ENCODE measurements around the gene GP5. TPM values are rescaled to one million over a fixed set of nuclear protein-coding genes. Genes with fewer than 3 reads are reported as not detected.

The GP5 gene
- total RNA-seq, 2 experiments from 2014 or later = 3.3 TPM

GRCh38 chr3:194354315-194354714 is 44.8 kb downstream of the GP5 start:
- Mint-ChIP-seq H3K4me1 (ENCODE audit: low read depth) (no peaks in the 10 kb centered on the region), H3K4me3 (no peak overlapping the region), H3K27me3 (no peaks in the 10 kb centered on the region), H3K27ac (no peak overlapping the region), H3K36me3 (ENCODE audit: low read depth) (no peaks in the 10 kb centered on the region), H3K9me3 (no peaks in the 10 kb centered on the region)
- POLR2A ChIA-PET = no interaction called here
- ATAC-seq (ENCODE audit: poor library complexity) = no peak
- no peaks in the 10 kb centered on the region for H3K27me3 ChIP-seq (ENCODE audit: control insufficient read depth in 1 of 2, insufficient read depth in 2 of 2, low read length in 2 of 2)
- intact Hi-C loops (cut with DNase I, micrococcal nuclease) = no loop called here
- no peaks in the 10 kb centered on the region for H3K36me3 ChIP-seq (ENCODE audit: insufficient read depth, low read length)
- H3K27ac ChIP-seq (ENCODE audit: low read depth in 1 of 2, low read length in 2 of 2) = no peak overlapping the region
- H3K9me3 ChIP-seq (ENCODE audit: control insufficient read depth in 1 of 2, insufficient read depth in 1 of 2, low read length in 2 of 2) = no peaks in the 10 kb centered on the region
- no peaks in the 10 kb centered on the region for H3K4me1 ChIP-seq (ENCODE audit: insufficient read depth, low read length)
- no peak for DNase-seq
- TF ChIP-seq CTCF (IDR thresholded peaks at IDR 0.05) = no peak
- no peak overlapping the region for H3K4me3 ChIP-seq (ENCODE audit: low read length)
- CTCF ChIA-PET = interaction anchor here (2.1 kb wide), 1 partner anchor 10 kb away, joined by 6 read pairs; no protein-coding TSS in a partner anchor

GRCh38 chr3:194352667-194353246 is 46.3 kb downstream of the GP5 start:
- no peaks in the 10 kb centered on the region for H3K4me1 ChIP-seq (ENCODE audit: insufficient read depth, low read length)
- H3K4me3 ChIP-seq (ENCODE audit: low read length) = no peak overlapping the region
- no peaks in the 10 kb centered on the region for H3K27me3 ChIP-seq (ENCODE audit: control insufficient read depth in 1 of 2, insufficient read depth in 2 of 2, low read length in 2 of 2)
- Mint-ChIP-seq H3K36me3 (ENCODE audit: low read depth) (no peaks in the 10 kb centered on the region), H3K9me3 (no peaks in the 10 kb centered on the region), H3K4me3 (no peak overlapping the region), H3K4me1 (ENCODE audit: low read depth) (no peaks in the 10 kb centered on the region), H3K27me3 (no peaks in the 10 kb centered on the region), H3K27ac (no peak overlapping the region)
- TF ChIP-seq CTCF (IDR thresholded peaks at IDR 0.05) = no peak
- no peaks in the 10 kb centered on the region for H3K9me3 ChIP-seq (ENCODE audit: control insufficient read depth in 1 of 2, insufficient read depth in 1 of 2, low read length in 2 of 2)
- ChIA-PET POLR2A (no interaction called here), CTCF (no interaction called here)
- no peaks in the 10 kb centered on the region for H3K36me3 ChIP-seq (ENCODE audit: insufficient read depth, low read length)
- H3K27ac ChIP-seq (ENCODE audit: low read depth in 1 of 2, low read length in 2 of 2) = no peak overlapping the region
- ATAC-seq (ENCODE audit: poor library complexity) = no peak
- intact Hi-C loops (cut with DNase I, micrococcal nuclease) = no loop called here
- DNase-seq = no peak

- POLR2A ChIA-PET = no interaction called here
- intact Hi-C loops (cut with DNase I, micrococcal nuclease) = no loop called here
- no peaks in the 10 kb centered on the region for H3K36me3 ChIP-seq (ENCODE audit: insufficient read depth, low read length)
- no peak overlapping the region for H3K4me3 ChIP-seq (ENCODE audit: low read length)
- Mint-ChIP-seq H3K4me3 (no peak overlapping the region), H3K36me3 (ENCODE audit: low read depth) (no peaks in the 10 kb centered on the region), H3K4me1 (ENCODE audit: low read depth) (no peaks in the 10 kb centered on the region), H3K27me3 (no peaks in the 10 kb centered on the region), H3K9me3 (no peaks in the 10 kb centered on the region), H3K27ac (no peak overlapping the region)
- DNase-seq (no peak), ATAC-seq (ENCODE audit: poor library complexity) (no peak)
- no peaks in the 10 kb centered on the region for H3K27me3 ChIP-seq (ENCODE audit: control insufficient read depth in 1 of 2, insufficient read depth in 2 of 2, low read length in 2 of 2)
- H3K4me1 ChIP-seq (ENCODE audit: insufficient read depth, low read length) = no peaks in the 10 kb centered on the region
- TF ChIP-seq CTCF (IDR thresholded peaks at IDR 0.05) = no peak
- CTCF ChIA-PET = no interaction called here
- no peak overlapping the region for H3K27ac ChIP-seq (ENCODE audit: low read depth in 1 of 2, low read length in 2 of 2)
- H3K9me3 ChIP-seq (ENCODE audit: control insufficient read depth in 1 of 2, insufficient read depth in 1 of 2, low read length in 2 of 2) = no peaks in the 10 kb centered on the region
Measured at GRCh38 chr3:194351952-194352536, 47.0 kb downstream of the GP5 start.

Data from CD4-positive, alpha-beta T cell (primary cell).